ENCODE results near the gene TMEM117.

- TF ChIP-seq CTCF (IDR thresholded peaks at IDR 0.05; ENCODE audit: extremely low read depth in 1 of 2, insufficient read depth in 1 of 2, low read depth in 1 of 2, low read length in 2 of 2) (no peak), POLR2A (IDR thresholded peaks at IDR 0.05; ENCODE audit: low read depth, low read length) (no peak), MYC (IDR thresholded peaks at IDR 0.05; ENCODE audit: low read depth, low read length) (no peak), EZH2 (IDR thresholded peaks at IDR 0.05; ENCODE audit: borderline replicate concordance, low read depth, low read length, severe bottlenecking) (no peak), MAX (IDR thresholded peaks at IDR 0.05; ENCODE audit: insufficient read depth, insufficient read length) (no peak)
Observed at GRCh38 chr12:44026046-44026445, 190.2 kb downstream of the TMEM117 start.

Data from endothelial cell of umbilical vein (primary cell).